Pancreas (tissue), 10 donors: ENCODE measurements around the gene MIR17HG. TPM values are rescaled to one million over a fixed set of nuclear protein-coding genes. Genes with fewer than 3 reads are reported as not detected.
"Not testable (repeated sequence)": the region's sequence is repeated elsewhere in the genome, so short reads cannot be mapped to it uniquely, and the experiment has no call there.

Experiments
- ATAC-seq, 4 donors: fragments of 200-7000 bp; cut with Tn5 transposase; one replicate each; pipeline versions ENCODE4 v1.8.0 to v1.9.1; 2020; ENCODE audit warnings: mild to moderate bottlenecking in 4 of 4, moderate library complexity in 4 of 4
- DNase-seq, 6 donors: peaks; one replicate each; pipeline ENCODE4 v3.0.0-alpha.2; 2020
- FAIRE-seq: peaks from 2 replicates; lab custom pipeline; 2012; peaks lifted over from hg19 to GRCh38; lab: Jason Lieb, UNC
- H3K27ac ChIP-seq, 4 donors: fragments of 200-600 bp; sonication (generic); 1 replicate in 3 of 4; 2 replicates in 1 of 4; pipeline versions ENCODE4 v1.5.0 to v1.8.0; 2020
- H3K27me3 ChIP-seq, 4 donors: fragments of 200-600 bp; one replicate each; pipeline ENCODE4 v1.8.0; 2021
- H3K36me3 ChIP-seq, 3 donors: fragments of 200-600 bp; sonication (generic) in 1 of 3; one replicate each; pipeline versions ENCODE4 v1.5.0 to v1.8.0; 2020 to 2021
- H3K4me1 ChIP-seq, 3 donors: fragments of 200-600 bp; one replicate each; pipeline ENCODE4 v1.8.0; 2021
- H3K4me3 ChIP-seq, 4 donors: fragments of 200-600 bp; sonication (generic) in 2 of 4; one replicate each; pipeline versions ENCODE4 v1.5.0 to v1.8.0; 2020 to 2021
- H3K9me3 ChIP-seq, 4 donors: fragments of 200-600 bp; one replicate each; pipeline ENCODE4 v1.8.0; 2021
- WGBS, 2 donors: extraction: QIAGEN DNeasy Blood & Tissue Kit; methylation state at CpG; one replicate each; pipeline ENCODE4 v1.1.7; 2013; 5-methylcytosine and 5-hydroxymethylcytosine counted together
- intact Hi-C, 3 donors: fragments of 100-400 bp; cut with DNase I; formaldehyde crosslinking; loops; one replicate each; pipeline versions ENCODE4 v1.11.1 to v1.14.2; 2022
- polyA plus RNA-seq, 2 donors: library from polyadenylated mRNA; stranded (reverse); fragments of 200-250 nt; gene quantifications; one replicate each; pipeline ENCODE4 v1.2.3, GENCODE V29; 2013
- total RNA-seq, 6 donors: library from RNA; stranded (reverse); fragmentation: NEBNext Ultra II Directional in 4 of 6; extraction: Animal tissue kit (Norgen Biotek cat#: 25700) in 4 of 6; gene quantifications; one replicate each; pipeline versions ENCODE4 v1.2.1 to v1.2.4, GENCODE V29; 2021 to 2023
- TF ChIP-seq, protein P1 (sequence below), 4 donors: fragments of 200-600 bp; sonication (generic) in 3 of 4; IDR thresholded peaks; one replicate each; pipeline versions ENCODE4 v1.5.0 to v1.8.0; 2021; ENCODE audit warnings: antibody characterized with exemption in 4 of 4
- donor health status: healthy with polysubstance abuse.
- donor health status: DM: no; HTN: no; CAD: no; lungs with moderate emphysema.
- donor health status: DM: no; HTN: no; CAD: no.
- donor health status: control.
- donor health status: control.
- donor health status: Bipolar disorder and iron deficiency.
- donor health status: DM: yes; HTN: yes; CAD: no.
- donor health status: DM: no; HTN: no; CAD: no.
- donor health status: DM: no; HTN: no; CAD: no.
- donor health status: DM: yes; HTN: yes; CAD: no.

The MIR17HG gene
- total and polyA plus RNA-seq, 8 donors = 2.3 to 6.0 (median 3.8) TPM

- Histone ChIP-seq H3K9me3 (no peaks in the 10 kb centered on the region), H3K4me3 (no peak overlapping the region), H3K4me1 (no peaks in the 10 kb centered on the region), H3K27me3 (peaks cover 0 to 16% (median 5%) of the 10 kb centered on the region in 4 donors), H3K36me3 (no peaks in the 10 kb centered on the region), H3K27ac (no peak overlapping the region)
- intact Hi-C loops = no loop called here
- ATAC-seq (no peak), FAIRE-seq (no peak), DNase-seq (peak in 1 of 6 donors; percentile 34)
- 86 to 90% methylated on average over 8 of the region's 8 CpGs for WGBS, 2 donors
- TF ChIP-seq, protein P1, sequence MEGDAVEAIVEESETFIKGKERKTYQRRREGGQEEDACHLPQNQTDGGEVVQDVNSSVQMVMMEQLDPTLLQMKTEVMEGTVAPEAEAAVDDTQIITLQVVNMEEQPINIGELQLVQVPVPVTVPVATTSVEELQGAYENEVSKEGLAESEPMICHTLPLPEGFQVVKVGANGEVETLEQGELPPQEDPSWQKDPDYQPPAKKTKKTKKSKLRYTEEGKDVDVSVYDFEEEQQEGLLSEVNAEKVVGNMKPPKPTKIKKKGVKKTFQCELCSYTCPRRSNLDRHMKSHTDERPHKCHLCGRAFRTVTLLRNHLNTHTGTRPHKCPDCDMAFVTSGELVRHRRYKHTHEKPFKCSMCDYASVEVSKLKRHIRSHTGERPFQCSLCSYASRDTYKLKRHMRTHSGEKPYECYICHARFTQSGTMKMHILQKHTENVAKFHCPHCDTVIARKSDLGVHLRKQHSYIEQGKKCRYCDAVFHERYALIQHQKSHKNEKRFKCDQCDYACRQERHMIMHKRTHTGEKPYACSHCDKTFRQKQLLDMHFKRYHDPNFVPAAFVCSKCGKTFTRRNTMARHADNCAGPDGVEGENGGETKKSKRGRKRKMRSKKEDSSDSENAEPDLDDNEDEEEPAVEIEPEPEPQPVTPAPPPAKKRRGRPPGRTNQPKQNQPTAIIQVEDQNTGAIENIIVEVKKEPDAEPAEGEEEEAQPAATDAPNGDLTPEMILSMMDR (IDR thresholded peaks at IDR 0.05) = no peak
Observed at GRCh38 chr13:91319996-91320395, 27.5 kb upstream of the MIR17HG start.

- DNase-seq, FAIRE-seq, H3K4me1 ChIP-seq, H3K27ac ChIP-seq, H3K36me3 ChIP-seq, intact Hi-C loops, H3K27me3 ChIP-seq, ATAC-seq, H3K4me3 ChIP-seq, H3K9me3 ChIP-seq: not testable (repeated sequence)
- WGBS, 2 donors = 84 to 85% methylated on average over 1 of the region's 1 CpG
Observed at GRCh38 chr13:91320990-91321389, 26.5 kb upstream of the MIR17HG start.

DNA sequence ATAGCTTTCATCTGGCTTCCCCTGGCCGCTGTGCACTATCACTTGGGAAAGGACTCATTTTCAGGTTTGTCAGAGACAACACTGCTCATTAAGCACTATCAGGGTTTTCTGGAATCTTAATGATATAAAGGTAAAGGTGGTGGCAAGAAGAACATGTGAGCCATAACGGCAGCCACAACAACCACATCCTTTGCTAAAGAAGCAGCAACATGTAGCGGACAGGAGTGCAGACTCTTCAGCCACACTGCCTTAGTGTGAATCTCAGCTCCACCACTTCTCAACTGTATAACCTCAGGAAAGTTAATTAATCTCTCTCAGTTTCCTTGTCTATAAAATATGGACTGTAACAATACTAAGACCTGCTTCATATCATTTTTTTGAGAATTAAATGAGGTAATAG lies 24.1 kb upstream of the MIR17HG start:
- Histone ChIP-seq H3K27me3 (no peaks in the 10 kb centered on the region), H3K4me1 (no peaks in the 10 kb centered on the region), H3K9me3 (no peaks in the 10 kb centered on the region), H3K4me3 (no peak overlapping the region), H3K36me3 (no peaks in the 10 kb centered on the region), H3K27ac (no peak overlapping the region)
- TF ChIP-seq, protein P1 (IDR thresholded peaks at IDR 0.05) = no peak
- intact Hi-C loops = no loop called here
- 73% methylated on average over 3 of the region's 3 CpGs for WGBS, 2 donors
- DNase-seq (no peak), ATAC-seq (no peak), FAIRE-seq (no peak)

GRCh38 chr13:91326146-91326545 lies 21.3 kb upstream of the MIR17HG start:
- no peak for FAIRE-seq
- DNase-seq = no peak
- TF ChIP-seq, protein P1 (IDR thresholded peaks at IDR 0.05) = no peak
- Histone ChIP-seq H3K27ac (no peak overlapping the region), H3K27me3 (no peaks in the 10 kb centered on the region), H3K4me3 (no peak overlapping the region), H3K9me3 (no peaks in the 10 kb centered on the region), H3K36me3 (no peaks in the 10 kb centered on the region), H3K4me1 (no peaks in the 10 kb centered on the region)
- 31 to 37% methylated on average over 7 of the region's 7 CpGs for WGBS, 2 donors
- ATAC-seq = no peak
- intact Hi-C loops = no loop called here

- intact Hi-C loops = no loop called here
- Histone ChIP-seq H3K4me3 (no peak overlapping the region), H3K27ac (no peak overlapping the region), H3K4me1 (no peaks in the 10 kb centered on the region), H3K27me3 (no peaks in the 10 kb centered on the region), H3K36me3 (no peaks in the 10 kb centered on the region), H3K9me3 (no peaks in the 10 kb centered on the region)
- TF ChIP-seq, protein P1 (IDR thresholded peaks at IDR 0.05) = no peak
- WGBS, 2 donors = 65 to 83% methylated on average over 1 of the region's 1 CpG
- no peak for DNase-seq
- no peak for FAIRE-seq
- ATAC-seq = no peak
Observed at GRCh38 chr13:91328726-91329125, 18.8 kb upstream of the MIR17HG start.
